Neural cell (in vitro differentiated cells): ENCODE measurements around the gene AGA. TPM values are rescaled to one million over a fixed set of nuclear protein-coding genes. Genes with fewer than 3 reads are reported as not detected.

Source experiments
- H2AFZ ChIP-seq: fragments of 200-600, 300-800 bp; sonication (generic), shearing (Covaris generic); 2 replicates; pipeline ENCODE4 v1.6.0; 2014; ENCODE audit warnings: low read depth, mild to moderate bottlenecking, antibody characterized with exemption, low read length, moderate library complexity
- H3F3A ChIP-seq: fragments of 200-600 bp; shearing (Covaris generic); 2 replicates; pipeline ENCODE4 v1.6.1; 2016; ENCODE audit warnings: mild to moderate bottlenecking, moderate library complexity, mixed read lengths, antibody characterized with exemption, low read length; ENCODE audit not compliant: insufficient read depth, poor library complexity, severe bottlenecking
- H3K27ac ChIP-seq: fragments of 200-600, 300-800 bp; sonication (generic), shearing (Covaris generic); 2 replicates; pipeline ENCODE4 v1.5.1; 2014; ENCODE audit warnings: mild to moderate bottlenecking, low read length, moderate library complexity
- H3K27me3 ChIP-seq: fragments of 300-800, 200-600 bp; sonication (generic), shearing (Covaris generic); 2 replicates; pipeline ENCODE4 v1.6.0; 2014; ENCODE audit warnings: mild to moderate bottlenecking, low read depth, low read length, moderate library complexity; ENCODE audit not compliant: insufficient read depth
- H3K36me3 ChIP-seq: fragments of 300-800, 200-600 bp; sonication (generic), shearing (Covaris generic); 2 replicates; pipeline ENCODE4 v1.5.1; 2014; ENCODE audit warnings: mild to moderate bottlenecking, antibody characterized with exemption, low read length, moderate library complexity; ENCODE audit not compliant: insufficient read depth
- H3K4me2 ChIP-seq: fragments of 300-800, 200-600 bp; sonication (generic), shearing (Covaris generic); 2 replicates; pipeline ENCODE4 v1.6.0; 2014; ENCODE audit warnings: mild to moderate bottlenecking, low read length
- H3K4me3 ChIP-seq: fragments of 300-800, 200-600 bp; sonication (generic), shearing (Covaris generic); 2 replicates; pipeline ENCODE4 v1.5.1; 2014; ENCODE audit warnings: mild to moderate bottlenecking, low read length, moderate library complexity
- H3K79me2 ChIP-seq: fragments of 200-600 bp; shearing (Covaris generic); replicated peaks from 2 replicates; pipeline ENCODE4 v1.6.0; 2014; ENCODE audit warnings: mild to moderate bottlenecking, low read length, moderate library complexity; ENCODE audit not compliant: insufficient read depth
- H3K9ac ChIP-seq: fragments of 300-800, 200-600 bp; sonication (generic), shearing (Covaris generic); 2 replicates; pipeline ENCODE4 v1.6.1; 2016; ENCODE audit warnings: mild to moderate bottlenecking, low read length, mixed read lengths
- H3K9me2 ChIP-seq: fragments of 200-600 bp; shearing (Covaris generic); 2 replicates; pipeline ENCODE4 v1.6.1; 2016; ENCODE audit warnings: mild to moderate bottlenecking, low read length, mixed read lengths; ENCODE audit not compliant: insufficient read depth
- H3K9me3 ChIP-seq: fragments of 200-600, 300-800 bp; sonication (generic), shearing (Covaris generic); 2 replicates; pipeline ENCODE4 v1.6.1; 2016; ENCODE audit warnings: mild to moderate bottlenecking, mixed run types, low read length, moderate library complexity, mixed read lengths
- H4K20me1 ChIP-seq: fragments of 200-600 bp; shearing (Covaris generic); 2 replicates; pipeline ENCODE4 v1.6.1; 2016; ENCODE audit warnings: mild to moderate bottlenecking, mixed run types; ENCODE audit not compliant: insufficient read depth
- EP300 ChIP-seq: fragments of 450-650 bp; conservative IDR thresholded peaks from 2 replicates; pipeline ENCODE4 v1.6.1; 2014; ENCODE audit warnings: antibody characterized with exemption, mild to moderate bottlenecking, moderate library complexity; ENCODE audit not compliant: poor library complexity, severe bottlenecking
- EZH2 ChIP-seq: fragments of 200-600, 300-800 bp; shearing (Covaris generic), sonication (generic); IDR thresholded peaks from 2 replicates; pipeline ENCODE4 v1.6.1; 2014; ENCODE audit warnings: antibody characterized with exemption, low read length, borderline replicate concordance, mild to moderate bottlenecking; ENCODE audit not compliant: insufficient read depth, poor library complexity, severe bottlenecking
- MXI1 ChIP-seq: fragments of 450-650 bp; conservative IDR thresholded peaks from 2 replicates; pipeline ENCODE4 v1.6.1; 2014; ENCODE audit warnings: antibody characterized with exemption, mild to moderate bottlenecking; ENCODE audit not compliant: poor library complexity, severe bottlenecking
- POLR2AphosphoS5 ChIP-seq: IDR thresholded peaks from 2 replicates; pipeline ENCODE4 v1.6.1; 2012
- RAD21 ChIP-seq: fragments of 450-650 bp; conservative IDR thresholded peaks from 2 replicates; pipeline ENCODE4 v1.6.1; 2014; ENCODE audit warnings: antibody characterized with exemption, mild to moderate bottlenecking, moderate library complexity
- REST ChIP-seq: IDR thresholded peaks from 2 replicates; pipeline ENCODE4 v1.6.1; 2012; ENCODE audit warnings: borderline replicate concordance
- SMC3 ChIP-seq: fragments of 450-650 bp; conservative IDR thresholded peaks from 2 replicates; pipeline ENCODE4 v1.6.1; 2014; ENCODE audit warnings: antibody characterized with exemption, mild to moderate bottlenecking, moderate library complexity; ENCODE audit not compliant: poor library complexity
- TAF1 ChIP-seq: IDR thresholded peaks from 2 replicates; pipeline ENCODE4 v1.6.1; 2012; ENCODE audit warnings: low read depth
- polyA plus RNA-seq: library from polyadenylated mRNA; depleted of rRNA; stranded (reverse); fragments of >200 nt; gene quantifications from 2 replicates; pipeline ENCODE4 v1.2.3, GENCODE V29; 2014
- TF ChIP-seq, protein P1 (sequence below): fragments of 450-650 bp; IDR thresholded peaks from 2 replicates; pipeline ENCODE4 v1.5.1; 2014; ENCODE audit warnings: antibody characterized with exemption, mild to moderate bottlenecking, moderate library complexity; ENCODE audit not compliant: poor library complexity, severe bottlenecking

AGA gene
- polyA plus RNA-seq, 1 donor from 2014 or later, result 3.1 TPM

- Histone ChIP-seq H3K9me3 (no peaks in the 10 kb centered on the region), H3K36me3 (no peaks in the 10 kb centered on the region), H3F3A (no peaks in the 10 kb centered on the region), H3K4me3 (no peak overlapping the region), H3K9ac (no peak overlapping the region), H3K27ac (no peak overlapping the region), H3K79me2 (no peaks in the 10 kb centered on the region), H3K9me2 (no peaks in the 10 kb centered on the region), H4K20me1 (no peaks in the 10 kb centered on the region), H2AFZ (no peak overlapping the region), H3K27me3 (no peaks in the 10 kb centered on the region), H3K4me2 (no peak overlapping the region)
- TF ChIP-seq SMC3 (no peak), EZH2 (no peak), MXI1 (no peak), TAF1 (no peak), EP300 (no peak)
- TF ChIP-seq, protein P1, sequence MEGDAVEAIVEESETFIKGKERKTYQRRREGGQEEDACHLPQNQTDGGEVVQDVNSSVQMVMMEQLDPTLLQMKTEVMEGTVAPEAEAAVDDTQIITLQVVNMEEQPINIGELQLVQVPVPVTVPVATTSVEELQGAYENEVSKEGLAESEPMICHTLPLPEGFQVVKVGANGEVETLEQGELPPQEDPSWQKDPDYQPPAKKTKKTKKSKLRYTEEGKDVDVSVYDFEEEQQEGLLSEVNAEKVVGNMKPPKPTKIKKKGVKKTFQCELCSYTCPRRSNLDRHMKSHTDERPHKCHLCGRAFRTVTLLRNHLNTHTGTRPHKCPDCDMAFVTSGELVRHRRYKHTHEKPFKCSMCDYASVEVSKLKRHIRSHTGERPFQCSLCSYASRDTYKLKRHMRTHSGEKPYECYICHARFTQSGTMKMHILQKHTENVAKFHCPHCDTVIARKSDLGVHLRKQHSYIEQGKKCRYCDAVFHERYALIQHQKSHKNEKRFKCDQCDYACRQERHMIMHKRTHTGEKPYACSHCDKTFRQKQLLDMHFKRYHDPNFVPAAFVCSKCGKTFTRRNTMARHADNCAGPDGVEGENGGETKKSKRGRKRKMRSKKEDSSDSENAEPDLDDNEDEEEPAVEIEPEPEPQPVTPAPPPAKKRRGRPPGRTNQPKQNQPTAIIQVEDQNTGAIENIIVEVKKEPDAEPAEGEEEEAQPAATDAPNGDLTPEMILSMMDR, result no peak
Measured at GRCh38 chr4:177453116-177453515, 10.9 kb upstream of the AGA start.

GRCh38 chr4:177451108-177451500, 8.9 kb upstream of the AGA start:
- H3K27ac ChIP-seq, result no peak overlapping the region
- no peaks in the 10 kb centered on the region for H3K9me2 ChIP-seq
- H4K20me1 ChIP-seq, result no peaks in the 10 kb centered on the region
- H2AFZ ChIP-seq, result no peak overlapping the region
- H3F3A ChIP-seq, result no peaks in the 10 kb centered on the region
- no peak overlapping the region for H3K4me2 ChIP-seq
- H3K9ac ChIP-seq, result no peak overlapping the region
- no peak for TF ChIP-seq RAD21
- no peak for TF ChIP-seq POLR2AphosphoS5
- no peaks in the 10 kb centered on the region for H3K9me3 ChIP-seq
- H3K36me3 ChIP-seq, result no peaks in the 10 kb centered on the region
- H3K79me2 ChIP-seq, result no peaks in the 10 kb centered on the region
- H3K27me3 ChIP-seq, result no peaks in the 10 kb centered on the region
- H3K4me3 ChIP-seq, result no peak overlapping the region

DNA sequence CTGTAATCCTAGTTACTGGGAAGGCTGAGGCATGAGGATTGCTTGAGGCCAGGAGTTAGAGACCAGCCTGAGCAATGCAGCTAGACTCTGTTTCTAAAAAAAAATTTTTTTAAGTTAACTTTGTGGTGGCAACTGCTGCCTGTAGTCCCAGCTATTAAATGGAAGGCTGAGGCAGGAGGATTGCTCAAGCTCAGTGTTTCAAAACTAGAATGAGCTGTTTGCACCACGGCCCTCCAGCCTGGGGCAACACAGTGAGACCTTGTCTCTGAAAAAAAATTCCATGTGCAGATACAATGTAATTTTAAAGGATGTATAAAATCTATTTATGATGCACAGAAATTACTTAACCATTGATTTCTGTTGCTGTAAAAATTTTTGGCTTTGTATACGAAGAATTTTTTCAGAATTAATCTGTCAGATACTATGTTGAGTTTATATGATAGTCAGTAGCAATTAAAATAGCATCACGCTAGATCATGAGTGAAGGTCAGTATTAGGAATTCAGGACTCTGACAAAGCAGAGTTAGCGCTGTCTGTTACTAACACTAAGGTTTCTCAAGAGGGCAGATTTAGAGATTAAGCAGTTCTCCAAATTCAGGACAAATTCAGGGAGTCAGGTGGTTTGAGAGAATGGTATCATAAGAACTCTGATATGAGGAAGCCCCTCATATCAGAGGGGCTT, 8.3 kb upstream of the AGA start:
- H3K9ac ChIP-seq, result no peak overlapping the region
- no peaks in the 10 kb centered on the region for H3F3A ChIP-seq
- H3K36me3 ChIP-seq, result no peaks in the 10 kb centered on the region
- H3K27ac ChIP-seq, result no peak overlapping the region
- TF ChIP-seq, protein P1, result no peak
- TF ChIP-seq POLR2AphosphoS5, result no peak
- no peak for TF ChIP-seq REST
- no peak for TF ChIP-seq MXI1
- no peak for TF ChIP-seq RAD21
- TF ChIP-seq EZH2, result no peak
- H3K79me2 ChIP-seq, result no peaks in the 10 kb centered on the region
- no peak overlapping the region for H2AFZ ChIP-seq
- H3K27me3 ChIP-seq, result no peaks in the 10 kb centered on the region
- no peaks in the 10 kb centered on the region for H3K9me3 ChIP-seq
- H4K20me1 ChIP-seq, result no peaks in the 10 kb centered on the region
- no peak overlapping the region for H3K4me3 ChIP-seq
- no peaks in the 10 kb centered on the region for H3K9me2 ChIP-seq
- no peak overlapping the region for H3K4me2 ChIP-seq
